Body of pancreas (tissue), 4 donors: ENCODE results near the gene RARB. TPM values are rescaled to one million over a fixed set of nuclear protein-coding genes. Genes with fewer than 3 reads are reported as not detected.

Experiments used
- ATAC-seq: fragments of 150-250 bp; one replicate; pipeline ENCODE4 v1.9.1; 2016
- DNase-seq, 4 donors: peaks; one replicate each; pipeline ENCODE4 v3.0.0-alpha.2; 2019
- H3K27ac ChIP-seq, 4 donors: fragments of 200-600 bp; sonication (generic); 1 replicate in 3 of 4; 2 replicates in 1 of 4; pipeline versions ENCODE4 v1.5.1 to v1.6.1; 2016 to 2019; ENCODE audit warnings: mild to moderate bottlenecking in 1 of 4, mixed read lengths in 1 of 4, moderate library complexity in 1 of 4
- H3K27me3 ChIP-seq, 2 donors: fragments of 200-600 bp; sonication (generic); one replicate each; pipeline ENCODE4 v1.6.0; 2016; ENCODE audit warnings: mild to moderate bottlenecking in 1 of 2
- H3K36me3 ChIP-seq, 2 donors: fragments of 200-600 bp; sonication (generic); replicated peaks in 1 of 2; 2 replicates each; pipeline ENCODE4 v1.5.1; 2016; ENCODE audit warnings: low read depth in 2 of 2; ENCODE audit not compliant: insufficient read depth in 1 of 2
- H3K4me1 ChIP-seq: fragments of 200-600 bp; sonication (generic); one replicate; pipeline ENCODE4 v1.6.0; 2016
- H3K4me3 ChIP-seq, 2 donors: fragments of 200-600 bp; sonication (generic); 1 replicate in 1 of 2; 2 replicates in 1 of 2; pipeline ENCODE4 v1.5.1; 2016 to 2019
- H3K9me3 ChIP-seq, 3 donors: fragments of 200-600 bp; sonication (generic); 1 replicate in 2 of 3; 2 replicates in 1 of 3; pipeline ENCODE4 v1.5.1; 2016
- CTCF ChIP-seq, 7 experiments: fragments of 450-650 bp in 4 of 7; fragments of 200-600 bp in 3 of 7; sonication (generic) in 3 of 7; IDR thresholded peaks; one replicate each; pipeline ENCODE4 v1.5.1; 2016 to 2019; ENCODE audit warnings: antibody characterized with exemption in 7 of 7
- POLR2A ChIP-seq, 3 donors: fragments of 450-650 bp; IDR thresholded peaks; one replicate each; pipeline ENCODE4 v1.6.1; 2016; ENCODE audit warnings: antibody characterized with exemption in 3 of 3, mild to moderate bottlenecking in 2 of 3
- WGBS, 2 donors: methylation state at CpG; one replicate each; pipeline ENCODE4 v1.1.5; 2017; 5-methylcytosine and 5-hydroxymethylcytosine counted together
- intact Hi-C: fragments of 100-400 bp; cut with DNase I; formaldehyde crosslinking; loops from one replicate; pipeline ENCODE4 v1.15.1; 2023
- total RNA-seq, 2 donors: library from RNA; depleted of rRNA; stranded (reverse); fragments of >200 nt; gene quantifications; one replicate each; pipeline ENCODE4 v1.1.0, GENCODE V29; 2016

Gene RARB
- total RNA-seq, 2 donors from 2014 or later, result 1.8 to 3.0 TPM

- no peaks in the 10 kb centered on the region for H3K9me3 ChIP-seq
- no peaks in the 10 kb centered on the region for H3K36me3 ChIP-seq
- no peak overlapping the region for H3K27ac ChIP-seq
- H3K27me3 ChIP-seq, result no peaks in the 10 kb centered on the region
- intact Hi-C loops, result no loop called here
- H3K4me3 ChIP-seq, result no peak overlapping the region
- H3K4me1 ChIP-seq, result no peaks in the 10 kb centered on the region
- no peak for ATAC-seq
- no peak for TF ChIP-seq POLR2A (IDR thresholded peaks at IDR 0.05)
- no peak for TF ChIP-seq CTCF (IDR thresholded peaks at IDR 0.05)
- DNase-seq, result no peak
- WGBS, 2 donors, result 86 to 87% methylated on average over 10 of the region's 10 CpGs
Observed at GRCh38 chr3:25511972-25512721, 84.1 kb downstream of the RARB start.

DNA sequence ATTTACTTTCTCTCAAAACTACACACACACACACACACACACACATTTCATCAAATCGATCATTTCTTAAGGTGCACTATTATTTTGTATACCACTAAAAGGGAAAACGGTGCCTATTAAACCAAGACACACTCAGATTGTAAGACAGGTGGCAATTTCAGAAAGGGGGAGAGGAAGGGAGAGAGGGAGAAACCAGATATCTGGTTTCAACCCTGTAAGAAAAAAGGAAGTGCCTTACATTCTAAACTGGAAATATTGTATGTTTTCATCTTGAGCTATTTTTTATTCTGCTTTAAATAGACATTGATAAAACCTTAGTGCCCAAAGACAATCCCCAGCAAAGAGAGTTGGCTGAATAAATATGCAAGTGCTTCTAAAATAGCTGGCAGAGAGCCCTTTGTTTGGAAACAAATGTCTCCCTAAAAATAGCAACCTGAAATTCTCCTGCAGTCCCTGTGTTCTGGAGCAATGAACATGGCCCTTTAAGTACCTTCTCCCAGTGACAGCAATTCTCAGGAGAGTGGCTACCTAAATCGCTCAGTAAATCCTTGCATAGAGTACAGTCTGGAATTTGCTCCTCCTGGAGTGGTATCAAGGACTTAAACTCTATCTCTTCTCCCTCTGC, 85.7 kb downstream of the RARB start:
- TF ChIP-seq CTCF (IDR thresholded peaks at IDR 0.05) (no peak), POLR2A (IDR thresholded peaks at IDR 0.05) (no peak)
- no peak for DNase-seq
- no peak overlapping the region for H3K4me3 ChIP-seq
- H3K4me1 ChIP-seq, result no peaks in the 10 kb centered on the region
- no peak overlapping the region for H3K27ac ChIP-seq
- no peaks in the 10 kb centered on the region for H3K27me3 ChIP-seq
- ATAC-seq, result no peak
- no peaks in the 10 kb centered on the region for H3K9me3 ChIP-seq
- intact Hi-C loops, result no loop called here
- no peaks in the 10 kb centered on the region for H3K36me3 ChIP-seq
- 50% methylated on average over 3 of the region's 3 CpGs for WGBS, 2 donors

DNA sequence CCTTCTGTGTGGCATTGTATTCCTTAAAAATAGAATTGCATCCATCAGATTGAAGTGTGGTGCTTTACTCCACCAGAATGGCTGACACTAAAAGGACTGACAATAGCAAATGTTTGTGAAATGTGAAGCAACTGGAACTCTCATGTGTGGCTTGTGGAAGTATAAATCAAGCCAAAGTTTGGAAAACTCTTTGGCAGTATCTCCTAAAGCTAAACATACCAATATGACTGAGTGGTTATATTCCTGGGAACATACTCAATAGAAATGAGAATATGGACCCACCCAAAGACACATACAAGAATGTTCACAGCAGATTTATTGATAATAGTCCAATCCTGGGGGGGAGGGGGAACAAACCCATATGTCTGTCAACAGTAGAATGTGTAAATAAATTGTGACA, 87.1 kb downstream of the RARB start:
- TF ChIP-seq CTCF (IDR thresholded peaks at IDR 0.05) (no peak), POLR2A (IDR thresholded peaks at IDR 0.05) (no peak)
- intact Hi-C loops, result no loop called here
- H3K27ac ChIP-seq, result no peak overlapping the region
- H3K4me1 ChIP-seq, result no peaks in the 10 kb centered on the region
- H3K4me3 ChIP-seq, result no peak overlapping the region
- H3K9me3 ChIP-seq, result no peaks in the 10 kb centered on the region
- H3K36me3 ChIP-seq, result no peaks in the 10 kb centered on the region
- no peaks in the 10 kb centered on the region for H3K27me3 ChIP-seq
- DNase-seq (no peak), ATAC-seq (no peak)

- intact Hi-C loops, result no loop called here
- TF ChIP-seq CTCF (IDR thresholded peaks at IDR 0.05) (no peak), POLR2A (IDR thresholded peaks at IDR 0.05) (no peak)
- ATAC-seq (no peak), DNase-seq (no peak)
- Histone ChIP-seq H3K27me3 (no peaks in the 10 kb centered on the region), H3K27ac (no peak overlapping the region), H3K36me3 (no peaks in the 10 kb centered on the region), H3K4me1 (no peaks in the 10 kb centered on the region), H3K4me3 (no peak overlapping the region), H3K9me3 (no peaks in the 10 kb centered on the region)
- WGBS, 2 donors, result 81% methylated on average over 8 of the region's 8 CpGs
Observed at GRCh38 chr3:25520926-25521559, 93.0 kb downstream of the RARB start.
